Suppressor macrophage treated with lipopolysaccharide for 1 hour (primary cell): ENCODE measurements around the gene EML5.
"Not testable (repeated sequence)": the region's sequence is repeated elsewhere in the genome, so short reads cannot be mapped to it uniquely, and the experiment has no call there.

ENCODE experiments used
- DNase-seq, 3 donors: peaks; one replicate each; pipeline ENCODE4 v3.0.0-alpha.2; 2020 to 2022

Gene EML5

DNA sequence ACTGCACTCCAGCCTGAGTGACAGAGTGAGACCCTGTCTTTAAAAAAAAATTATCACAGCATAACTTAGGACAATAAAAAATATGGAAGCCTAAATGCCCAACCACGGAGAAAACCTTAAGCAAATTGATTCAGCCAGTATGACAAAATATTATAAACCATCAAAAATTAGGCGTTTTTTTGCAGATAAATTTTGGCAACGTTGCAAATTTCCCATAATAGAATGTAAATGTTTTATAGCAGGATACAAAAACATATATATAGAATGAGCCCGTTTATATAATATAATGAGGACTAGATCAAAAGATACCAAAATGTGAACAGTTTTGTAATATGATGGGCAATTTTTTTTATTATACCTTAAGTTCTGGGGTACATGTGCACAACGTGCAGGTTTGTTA lies 6.8 kb upstream of the EML5 start:
- no peak for DNase-seq

DNA sequence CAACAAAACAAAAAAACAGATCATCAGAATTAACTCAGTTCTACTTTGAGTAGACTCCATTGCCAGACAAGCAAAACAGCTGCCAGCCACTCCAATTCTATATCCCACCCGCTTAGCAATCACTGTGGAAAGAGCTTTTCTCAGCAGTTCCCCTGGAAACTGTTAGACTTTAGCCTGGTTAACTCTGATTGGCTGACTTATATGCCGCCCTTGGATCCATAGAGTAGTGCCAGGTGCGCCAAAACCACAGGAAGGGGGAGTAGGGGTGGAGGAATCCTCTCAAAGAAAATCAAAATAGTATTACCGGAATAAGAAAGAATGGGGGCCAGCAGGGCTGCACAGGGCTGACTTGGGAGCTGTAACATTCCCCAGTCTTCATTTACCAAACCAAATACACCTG lies 5.4 kb upstream of the EML5 start:
- no peak for DNase-seq

DNA sequence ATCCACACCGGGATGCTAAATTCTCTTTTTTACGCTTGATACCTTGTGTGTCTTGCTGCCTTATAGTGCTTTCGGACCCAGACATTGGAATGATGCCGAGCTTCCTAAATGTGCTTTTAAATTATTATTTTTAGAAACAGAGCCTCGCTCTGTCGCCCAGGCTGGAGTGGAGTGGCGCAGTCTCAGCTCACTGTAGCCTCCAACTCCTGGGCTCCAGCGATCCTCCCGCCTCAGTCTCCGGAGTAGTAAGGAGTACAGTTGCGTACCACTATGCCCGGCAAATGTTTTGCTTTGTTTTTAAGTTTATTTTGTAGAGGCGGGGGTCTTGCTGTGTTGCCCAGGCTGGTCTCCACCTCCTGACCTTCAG lies 489 bp upstream of the EML5 start:
- DNase-seq: no peak

DNA sequence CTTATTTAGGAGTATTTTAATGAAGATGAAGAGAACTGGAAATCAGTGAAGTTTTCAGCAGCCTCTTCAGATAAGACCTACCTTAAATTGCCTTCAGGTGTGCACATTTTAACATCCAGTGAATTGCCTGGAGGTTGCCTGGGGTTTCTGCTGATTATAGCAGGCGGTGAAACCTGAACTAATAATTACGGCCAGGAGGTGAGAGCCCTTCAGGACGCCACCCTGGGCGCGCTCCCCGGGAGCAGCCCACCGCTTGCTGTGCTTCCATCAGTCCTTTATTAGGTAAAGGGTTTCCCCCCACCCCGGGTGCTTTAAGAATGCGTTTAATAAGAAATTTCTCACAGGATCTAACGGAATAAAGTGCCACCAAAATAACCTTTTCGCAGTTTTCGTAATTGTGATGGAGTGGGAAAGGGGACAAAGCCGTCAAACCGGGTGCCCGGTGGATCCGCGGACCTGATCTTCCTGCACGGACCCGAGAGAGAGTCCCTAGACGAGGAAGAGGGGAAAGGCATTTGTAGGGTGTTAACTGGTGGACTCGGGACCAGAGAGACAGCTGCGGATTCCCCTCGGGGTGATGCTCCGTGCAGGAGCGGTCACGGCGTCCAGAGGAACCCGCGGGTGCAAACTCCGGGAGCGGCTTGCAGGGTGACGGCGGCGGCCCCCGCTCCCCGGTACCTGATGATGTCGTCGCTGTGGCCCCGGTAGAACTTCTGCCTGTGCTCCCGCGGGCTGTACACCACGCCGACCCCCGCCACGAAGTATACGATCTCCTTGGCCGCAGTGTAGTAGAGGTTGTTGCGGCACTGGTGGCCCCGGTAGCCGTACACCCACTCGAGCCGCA lies 902 bp downstream of the EML5 start:
- DNase-seq: peak in 2 of 3 donors; percentile 7 to 21

DNA sequence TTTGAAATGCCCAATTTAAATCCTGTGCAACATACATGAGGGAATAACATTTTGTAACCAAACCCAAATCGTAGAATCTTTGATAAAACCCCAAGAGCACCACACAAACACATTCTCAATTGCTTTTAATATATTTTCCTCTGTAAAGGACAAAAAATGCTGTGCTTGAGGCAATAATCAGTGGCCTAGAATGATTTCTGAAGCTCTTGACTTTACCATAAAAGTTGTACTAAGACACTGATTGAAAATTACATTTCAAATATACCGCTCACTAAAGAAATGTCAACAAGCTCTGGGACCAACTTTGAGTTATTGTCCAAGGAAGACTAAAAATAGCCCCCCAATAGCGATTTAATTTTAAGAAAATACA lies 1.5 kb downstream of the EML5 start:
- DNase-seq: no peak

DNA sequence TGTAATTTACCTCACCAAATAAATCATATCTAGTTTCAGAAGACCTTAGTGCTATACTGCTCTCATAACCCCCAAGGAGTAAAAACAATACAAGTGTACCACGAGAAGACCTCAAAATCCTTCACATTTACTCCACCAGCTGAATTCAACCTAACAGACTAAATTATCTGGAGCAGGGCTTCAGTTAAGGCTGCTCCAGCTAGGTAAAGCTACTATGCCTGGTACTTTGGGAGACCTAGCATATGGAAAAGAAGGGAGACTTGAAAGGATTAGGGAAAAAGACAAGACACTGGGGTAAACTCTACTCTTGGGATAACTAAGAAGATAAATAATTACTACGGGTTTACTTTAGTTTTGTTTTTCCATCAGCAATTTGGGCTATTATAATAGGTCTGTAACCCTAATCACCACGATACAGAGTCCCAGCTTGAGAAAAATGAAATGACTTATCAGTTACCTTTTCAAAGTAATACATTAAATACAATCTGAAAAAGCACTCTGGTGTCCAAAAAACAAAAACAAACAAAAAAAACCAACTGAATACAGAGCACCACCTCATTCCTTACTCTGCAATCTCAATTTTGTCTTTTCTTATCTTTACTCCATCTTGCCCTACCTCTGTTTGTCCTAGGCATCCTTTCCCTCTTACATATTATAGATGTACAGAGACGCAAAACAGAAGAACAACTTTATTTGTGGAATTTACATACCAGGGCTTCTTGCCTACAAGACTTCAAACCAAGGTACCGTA lies 2.1 kb downstream of the EML5 start:
- DNase-seq: no peak

DNA sequence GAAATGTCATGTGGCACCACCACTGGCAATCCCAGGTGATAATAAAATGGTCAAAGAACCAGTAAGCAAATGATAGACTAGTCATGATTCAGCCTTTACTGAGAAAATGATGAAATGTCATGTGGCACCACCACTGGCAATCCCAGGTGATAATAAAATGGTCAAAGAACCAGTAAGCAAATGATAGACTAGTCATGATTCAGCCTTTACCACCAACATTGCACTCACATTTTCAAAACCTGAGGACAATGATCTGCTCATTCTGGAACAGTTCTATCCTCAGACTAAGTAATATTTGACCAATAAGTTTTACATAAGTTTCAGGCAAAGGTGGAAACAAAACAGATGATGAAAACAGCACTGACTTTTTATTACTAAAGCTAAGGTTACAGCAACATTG lies 3.2 kb downstream of the EML5 start:
- DNase-seq: not testable (repeated sequence)

DNA sequence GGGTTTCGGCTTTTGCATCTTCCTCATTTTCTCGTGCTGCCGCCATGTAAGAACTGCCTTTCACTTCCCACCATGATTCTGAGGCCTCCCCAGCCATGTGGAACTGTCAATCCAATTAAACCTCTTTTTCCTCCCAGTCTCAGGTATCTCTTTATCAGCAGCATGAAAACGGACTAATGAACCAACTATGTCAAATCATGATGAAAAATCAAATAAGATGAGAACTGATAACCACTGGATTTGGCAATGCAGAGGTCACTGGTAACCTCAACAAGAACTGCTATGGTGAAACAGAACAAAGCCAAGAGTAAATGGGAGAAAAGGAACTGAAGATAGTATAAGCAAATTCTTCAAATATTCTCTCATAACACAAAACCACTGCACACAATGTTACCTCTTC lies 6.0 kb downstream of the EML5 start:
- no peak for DNase-seq

DNA sequence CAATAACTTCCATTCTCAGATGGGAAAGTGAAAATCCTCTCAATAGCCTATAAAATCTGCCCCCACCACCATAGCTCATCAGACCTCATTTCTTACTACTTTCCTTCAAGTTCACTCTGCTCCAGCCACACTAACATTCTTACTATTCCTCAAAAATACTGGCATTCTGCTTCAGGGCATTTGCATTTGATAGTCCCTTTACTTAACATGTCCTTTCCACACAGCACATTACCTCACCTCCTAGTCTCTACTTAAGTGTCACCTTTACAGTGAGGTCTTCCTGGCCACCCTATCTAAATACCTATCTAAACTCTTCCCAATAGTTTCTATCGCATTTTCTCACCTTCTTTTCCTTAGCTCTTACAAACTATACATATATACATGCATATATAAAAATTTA lies 6.8 kb downstream of the EML5 start:
- DNase-seq: no peak

DNA sequence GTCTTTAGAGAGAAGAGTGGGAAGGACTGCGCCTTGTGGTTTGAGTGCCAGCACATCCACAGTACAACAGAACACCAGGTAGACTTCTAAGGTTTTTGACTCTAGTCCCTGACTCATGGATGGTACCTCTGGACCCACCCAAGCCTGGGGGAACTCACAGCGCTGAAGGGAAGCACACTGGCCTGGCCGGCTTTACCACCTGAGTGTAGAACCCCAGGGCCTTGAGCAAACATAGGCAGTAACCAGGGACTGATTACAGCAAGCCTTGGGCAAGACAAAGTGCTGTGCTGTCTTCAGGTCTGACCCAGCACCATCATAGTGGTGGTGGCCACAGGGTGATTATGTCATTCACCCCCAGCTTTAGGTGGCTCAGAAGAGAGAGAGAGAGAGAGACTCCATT lies 17.2 kb downstream of the EML5 start:
- no peak for DNase-seq

DNA sequence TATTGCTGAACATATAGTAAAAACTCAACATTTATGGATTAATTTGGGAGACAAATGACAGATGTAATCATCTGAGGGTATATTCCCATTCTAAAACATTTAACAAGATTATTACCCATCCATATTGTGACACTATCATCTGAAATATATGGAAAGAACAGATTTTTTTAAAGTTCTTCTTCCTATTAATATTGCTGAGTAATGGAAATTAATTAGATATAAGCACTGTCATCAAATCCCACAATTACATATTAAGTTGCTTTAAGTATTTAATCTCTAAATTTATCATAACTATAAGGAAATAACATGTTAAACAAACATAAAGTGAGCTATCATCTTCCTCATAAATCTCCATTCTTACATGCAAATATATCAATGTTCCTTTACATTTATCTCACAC lies 22.0 kb downstream of the EML5 start:
- no peak for DNase-seq

DNA sequence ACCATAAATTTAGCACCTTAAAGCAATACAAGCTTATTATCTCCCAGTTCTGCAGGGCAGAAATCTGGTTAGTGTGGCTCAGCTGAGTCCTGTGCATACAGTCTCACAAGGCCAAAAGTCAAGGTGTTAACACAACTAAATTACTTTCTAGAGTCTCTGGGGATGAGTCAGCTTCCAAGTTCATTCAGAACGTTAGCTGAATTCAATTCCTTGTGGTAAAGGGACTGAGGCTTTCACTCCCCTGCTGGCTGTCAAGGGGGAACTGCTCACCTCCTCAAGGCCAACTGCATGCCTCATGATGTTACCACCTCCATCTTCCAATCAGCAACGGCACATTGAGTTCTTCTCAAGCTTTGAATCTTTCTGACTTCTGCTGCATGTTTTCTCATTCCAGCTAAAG lies 27.6 kb downstream of the EML5 start:
- DNase-seq: no peak

DNA sequence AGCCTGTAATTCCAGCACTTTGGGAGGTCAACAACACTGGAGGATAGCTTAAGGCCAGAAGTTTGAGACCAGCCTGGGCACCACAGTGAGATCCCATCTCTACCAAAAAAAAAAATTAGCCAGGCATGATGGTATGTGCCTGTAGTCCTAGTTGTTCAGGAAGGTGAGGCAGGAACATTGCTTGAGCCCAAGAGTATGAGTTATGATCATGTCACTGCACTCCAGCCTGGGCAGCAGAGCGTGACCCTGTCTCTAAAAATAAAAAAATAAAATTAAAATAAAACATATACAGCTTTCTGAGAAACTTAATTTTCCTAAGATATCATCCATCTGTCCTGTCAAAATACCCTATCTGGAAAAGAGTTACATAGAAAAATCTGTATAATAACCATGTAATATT lies 38.9 kb downstream of the EML5 start:
- no peak for DNase-seq

DNA sequence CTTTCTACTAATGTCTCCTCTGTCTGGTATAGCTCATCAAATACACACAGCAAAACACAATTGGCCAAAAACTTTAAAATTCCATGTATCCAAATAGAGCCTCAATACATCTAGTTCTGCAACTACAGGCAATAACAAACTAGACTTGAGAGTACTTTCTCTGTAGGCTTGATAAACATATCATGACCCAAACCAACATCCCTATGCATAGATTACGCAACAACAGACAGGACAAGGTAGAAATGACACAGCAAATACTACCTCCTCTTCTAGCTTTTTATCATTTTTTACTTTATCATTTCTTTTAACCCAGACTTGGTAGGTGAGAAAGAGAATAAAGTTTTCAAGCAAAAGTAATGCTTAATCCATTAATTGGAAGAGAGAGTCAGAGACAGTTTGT lies 41.8 kb downstream of the EML5 start:
- no peak for DNase-seq

DNA sequence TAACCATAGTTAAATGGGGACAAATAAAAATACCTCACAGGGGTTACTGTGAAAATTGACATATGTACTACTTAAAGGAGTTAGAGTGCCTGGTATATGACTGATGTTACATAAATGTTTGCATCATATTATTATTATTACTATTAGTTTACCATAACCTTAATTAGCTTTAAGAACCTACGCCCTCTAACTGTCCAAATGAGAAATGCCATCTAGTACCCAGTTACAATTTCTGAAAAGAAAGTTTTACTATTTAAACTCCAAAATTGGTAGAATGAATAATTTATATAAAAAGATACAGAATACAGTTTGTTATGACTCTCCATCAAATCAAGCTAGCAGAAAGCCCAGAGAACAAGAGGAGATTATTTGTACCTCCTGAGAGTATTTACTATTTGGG lies 42.3 kb downstream of the EML5 start:
- DNase-seq: no peak

DNA sequence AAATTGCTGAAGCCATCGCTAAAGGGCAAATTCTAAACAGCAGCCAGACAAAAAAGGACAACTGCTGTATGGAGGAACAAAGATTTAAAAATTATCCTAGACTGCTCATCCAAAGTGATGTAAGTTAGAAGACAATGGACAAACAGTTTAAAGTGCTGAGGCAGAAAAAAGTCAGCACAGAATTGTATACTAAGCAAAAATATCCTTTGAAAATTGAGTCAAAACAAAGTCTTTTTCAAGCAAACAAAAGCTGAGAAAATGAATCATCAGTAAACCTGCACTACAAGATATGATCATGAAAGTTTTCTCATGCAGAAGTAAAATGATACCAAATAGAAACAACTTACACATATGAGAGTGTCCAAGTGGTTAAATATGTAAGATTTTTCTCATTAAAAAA lies 43.6 kb downstream of the EML5 start:
- no peak for DNase-seq

DNA sequence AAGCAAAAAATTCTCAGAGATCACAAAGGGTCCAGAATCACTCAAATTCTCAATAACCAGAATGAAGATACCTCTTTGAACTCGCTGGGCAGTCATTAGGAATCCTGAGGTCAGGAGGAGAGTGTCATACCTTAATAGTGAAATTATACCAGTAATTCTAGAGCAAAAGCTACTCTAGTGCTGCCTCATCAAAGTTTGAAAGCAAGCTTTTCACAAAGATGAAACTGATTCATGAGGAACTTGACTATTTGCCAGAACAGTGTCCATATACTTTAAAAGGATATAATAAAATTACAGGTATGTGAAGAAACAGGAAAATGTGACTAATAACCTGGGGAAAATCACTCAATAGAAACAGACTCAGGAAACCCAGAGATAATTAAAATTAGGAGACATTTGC lies 44.5 kb downstream of the EML5 start:
- DNase-seq: no peak

DNA sequence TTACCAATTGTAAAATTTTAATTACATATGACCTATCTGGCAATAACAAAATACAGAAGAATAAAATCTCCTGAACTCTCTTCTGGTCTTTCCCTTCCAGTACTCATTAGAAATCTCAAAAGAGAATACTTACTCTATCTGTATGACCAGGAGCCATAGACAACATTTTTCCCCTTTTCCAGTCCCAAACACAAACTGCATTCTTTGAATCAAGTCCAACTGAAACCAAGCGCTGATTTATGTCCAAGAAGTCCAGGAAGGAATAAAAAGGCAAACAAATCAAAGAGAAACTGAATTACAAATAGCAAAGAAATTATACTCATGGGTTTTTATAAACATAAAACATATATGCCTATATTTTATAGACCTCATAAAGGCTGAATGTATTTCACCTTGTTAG lies 46.7 kb downstream of the EML5 start:
- DNase-seq: no peak

DNA sequence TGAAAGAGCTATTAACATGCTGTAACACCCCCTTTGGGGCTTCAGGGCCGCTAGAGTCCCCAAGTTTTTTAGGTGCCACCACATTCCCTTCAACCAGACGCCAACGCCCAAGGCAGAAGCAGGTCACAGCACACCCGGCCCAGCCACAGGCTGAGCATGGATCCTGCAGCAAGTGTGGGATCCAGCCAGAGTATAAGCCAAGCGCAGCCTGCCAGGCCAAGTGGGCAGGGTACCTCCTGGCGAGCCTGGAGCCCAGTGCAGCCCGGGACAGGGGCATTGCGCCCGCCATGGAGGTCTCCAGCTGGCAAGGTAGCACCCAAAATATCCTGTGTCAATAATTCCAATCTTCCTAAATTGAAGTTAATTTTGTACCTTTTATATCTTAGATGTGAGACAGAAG lies 55.5 kb downstream of the EML5 start:
- DNase-seq: no peak

DNA sequence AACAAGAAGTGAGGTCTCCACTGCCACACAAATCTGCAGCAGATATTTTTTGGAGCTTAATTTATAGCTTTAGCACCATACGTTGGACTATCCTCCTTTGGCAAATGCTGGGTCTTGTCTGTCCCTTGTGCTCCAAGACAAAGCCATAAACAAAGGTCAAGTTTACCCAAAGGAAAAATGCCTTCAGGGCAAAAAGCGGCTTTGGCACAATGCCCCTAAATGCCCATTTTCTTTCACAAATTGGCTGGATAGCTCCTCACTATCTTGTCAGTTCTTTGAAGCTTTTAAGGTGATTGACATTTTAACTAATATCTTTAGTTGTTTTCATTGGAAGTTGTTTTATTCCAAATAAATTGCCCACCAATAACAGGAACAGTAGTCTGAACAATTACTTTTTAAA lies 59.6 kb downstream of the EML5 start:
- no peak for DNase-seq

DNA sequence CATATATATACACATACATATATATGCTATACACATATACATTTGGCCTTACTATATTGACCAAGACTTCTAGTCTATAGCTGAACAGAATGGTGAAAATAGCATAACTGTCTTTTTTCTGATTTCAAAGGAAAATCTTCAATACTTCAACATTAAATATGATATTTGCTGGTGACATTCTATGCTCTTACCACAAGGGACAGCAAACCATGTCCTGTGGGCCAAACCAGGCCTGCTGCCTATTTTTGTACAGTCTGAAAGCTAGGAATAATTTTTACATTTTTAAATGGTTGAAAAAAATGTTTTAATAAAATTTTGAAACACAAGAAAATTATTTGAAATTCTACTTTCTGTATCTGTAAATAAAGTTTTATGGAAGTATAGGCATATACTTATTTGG lies 63.6 kb downstream of the EML5 start:
- DNase-seq: peak in 1 of 3 donors; percentile 1

DNA sequence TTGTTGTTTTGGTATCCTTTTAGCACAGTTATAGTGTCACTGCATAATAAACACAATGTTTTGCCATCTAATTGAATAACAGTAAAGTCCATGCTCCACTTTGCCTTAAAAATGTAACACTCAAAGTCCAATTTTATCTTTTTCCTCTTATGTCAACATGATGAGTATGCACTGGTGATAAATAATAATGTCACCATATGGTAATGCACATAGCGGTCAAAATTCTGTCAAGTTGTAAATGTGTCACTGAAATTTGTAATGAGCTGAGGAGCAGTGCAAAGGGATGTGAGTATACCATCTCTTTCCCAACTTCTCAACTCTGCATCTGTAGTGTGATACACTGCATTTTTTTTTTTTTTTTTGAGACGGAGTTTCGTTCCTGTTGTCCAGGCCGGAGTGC lies 65.7 kb downstream of the EML5 start:
- DNase-seq: no peak

DNA sequence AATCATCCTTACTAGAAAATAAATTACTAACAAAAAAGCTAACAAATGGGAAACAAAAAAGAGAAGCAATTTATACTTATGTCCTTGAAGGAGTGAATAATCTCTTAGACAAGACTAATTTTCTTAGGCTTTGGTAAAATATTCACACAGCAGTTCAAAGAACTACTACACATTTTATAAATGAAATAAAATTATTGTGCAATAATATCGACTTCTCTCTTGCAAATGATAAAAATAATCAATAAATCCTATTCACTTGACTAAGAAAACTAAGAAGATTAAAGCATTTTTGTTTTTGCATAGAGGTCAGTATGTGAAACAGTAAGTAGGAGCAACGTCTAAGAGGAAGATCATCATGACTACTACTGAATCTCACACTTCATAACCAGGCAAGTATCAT lies 82.0 kb downstream of the EML5 start:
- no peak for DNase-seq

DNA sequence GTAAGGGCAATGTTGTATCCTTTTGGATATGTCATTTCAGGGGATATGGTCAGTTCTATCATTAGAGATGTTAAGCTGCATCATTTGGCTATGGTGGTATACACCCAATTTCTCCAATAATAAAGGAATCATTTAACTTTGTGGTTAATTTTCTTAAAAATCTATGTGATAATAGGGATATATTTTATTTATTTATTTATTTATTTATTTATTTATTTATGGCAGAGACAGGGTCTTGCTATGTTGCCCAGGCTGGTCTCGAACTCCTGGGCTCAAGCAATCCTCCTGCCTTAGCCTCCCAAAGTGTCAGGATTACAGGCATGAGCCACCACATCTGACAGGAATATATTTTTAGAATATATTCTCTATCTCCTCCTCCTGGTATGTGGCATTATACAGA lies 85.7 kb downstream of the EML5 start:
- DNase-seq: no peak

DNA sequence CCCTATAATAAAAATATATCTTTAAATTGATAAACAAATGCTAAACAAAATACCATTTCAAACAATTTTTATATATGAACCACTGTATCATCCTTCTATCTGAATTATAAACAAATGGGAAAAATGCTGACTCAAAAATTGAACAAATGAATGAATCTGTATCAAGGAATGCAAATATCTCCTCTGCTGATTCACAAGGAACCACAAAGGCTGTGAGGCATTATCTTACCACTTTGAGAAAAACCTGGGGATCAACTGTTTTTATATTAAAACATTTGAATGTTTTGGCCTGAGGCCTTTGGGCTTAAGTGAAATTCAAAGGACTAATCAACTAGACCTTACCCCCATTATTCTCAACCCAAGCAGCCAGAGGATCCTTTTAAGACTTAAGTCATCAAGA lies 86.3 kb downstream of the EML5 start:
- no peak for DNase-seq
